ENCODE measurements around the gene EIF2AK3.
"Not testable (repeated sequence)": the region's sequence is repeated elsewhere in the genome, so short reads cannot be mapped to it uniquely, and the experiment has no call there.

The EIF2AK3 gene

GRCh38 chr2:88556026-88556425, 71.2 kb downstream of the EIF2AK3 start:
- Histone ChIP-seq H3K4me1 (ENCODE audit: control insufficient read depth in 2 of 2, insufficient read depth in 2 of 2, low read length in 2 of 2) (no peaks in the 10 kb centered on the region), H3K9ac (ENCODE audit: low read depth in 1 of 2, low read length in 2 of 2) (no peak overlapping the region), H3K27me3 (ENCODE audit: control insufficient read depth in 2 of 2, insufficient read depth in 2 of 2, low read length in 2 of 2) (no peaks in the 10 kb centered on the region), H3K4me3 (ENCODE audit: low read length in 2 of 2) (no peak overlapping the region), H3K9me3 (ENCODE audit: control insufficient read depth in 2 of 2, low read length in 2 of 2) (no peaks in the 10 kb centered on the region), H3K27ac (ENCODE audit: low read depth in 2 of 2, low read length in 2 of 2) (no peak overlapping the region), H3K36me3 (ENCODE audit: control insufficient read depth in 2 of 2, insufficient read depth in 2 of 2, low read length in 2 of 2) (peaks cover 12 to 30% of the 10 kb centered on the region in 2 donors)

- H3K9me3 ChIP-seq (ENCODE audit: control insufficient read depth in 2 of 2, low read length in 2 of 2): no peaks in the 10 kb centered on the region
- H3K4me1 ChIP-seq (ENCODE audit: control insufficient read depth in 2 of 2, insufficient read depth in 2 of 2, low read length in 2 of 2): no peaks in the 10 kb centered on the region
- H3K27me3 ChIP-seq (ENCODE audit: control insufficient read depth in 2 of 2, insufficient read depth in 2 of 2, low read length in 2 of 2): peaks cover 2 to 4% of the 10 kb centered on the region in 2 donors
- no peak overlapping the region for H3K27ac ChIP-seq (ENCODE audit: low read depth in 2 of 2, low read length in 2 of 2)
- H3K4me3 ChIP-seq (ENCODE audit: low read length in 2 of 2): no peak overlapping the region
- H3K36me3 ChIP-seq (ENCODE audit: control insufficient read depth in 2 of 2, insufficient read depth in 2 of 2, low read length in 2 of 2): peaks cover 10 to 20% of the 10 kb centered on the region in 2 donors
- no peak overlapping the region for H3K9ac ChIP-seq (ENCODE audit: low read depth in 1 of 2, low read length in 2 of 2)
These were observed 73.1 kb downstream of the EIF2AK3 start for GRCh38 chr2:88554189-88554588.

GRCh38 chr2:88549616-88550292, 77.5 kb downstream of the EIF2AK3 start:
- Histone ChIP-seq H3K27me3 (ENCODE audit: control insufficient read depth in 2 of 2, insufficient read depth in 2 of 2, low read length in 2 of 2) (peaks cover 2 to 4% of the 10 kb centered on the region in 2 donors), H3K9me3 (ENCODE audit: control insufficient read depth in 2 of 2, low read length in 2 of 2) (no peaks in the 10 kb centered on the region), H3K4me3 (ENCODE audit: low read length in 2 of 2) (no peak overlapping the region), H3K27ac (ENCODE audit: low read depth in 2 of 2, low read length in 2 of 2) (no peak overlapping the region), H3K9ac (ENCODE audit: low read depth in 1 of 2, low read length in 2 of 2) (no peak overlapping the region), H3K36me3 (ENCODE audit: control insufficient read depth in 2 of 2, insufficient read depth in 2 of 2, low read length in 2 of 2) (no peaks in the 10 kb centered on the region), H3K4me1 (ENCODE audit: control insufficient read depth in 2 of 2, insufficient read depth in 2 of 2, low read length in 2 of 2) (no peaks in the 10 kb centered on the region)

GRCh38 chr2:88546291-88546690, 81.0 kb downstream of the EIF2AK3 start:
- H3K27me3 ChIP-seq (ENCODE audit: control insufficient read depth in 2 of 2, insufficient read depth in 2 of 2, low read length in 2 of 2); H3K36me3 ChIP-seq (ENCODE audit: control insufficient read depth in 2 of 2, insufficient read depth in 2 of 2, low read length in 2 of 2); H3K9me3 ChIP-seq (ENCODE audit: control insufficient read depth in 2 of 2, low read length in 2 of 2); H3K9ac ChIP-seq (ENCODE audit: low read depth in 1 of 2, low read length in 2 of 2); H3K27ac ChIP-seq (ENCODE audit: low read depth in 2 of 2, low read length in 2 of 2); H3K4me3 ChIP-seq (ENCODE audit: low read length in 2 of 2); H3K4me1 ChIP-seq (ENCODE audit: control insufficient read depth in 2 of 2, insufficient read depth in 2 of 2, low read length in 2 of 2): not testable (repeated sequence)

GRCh38 chr2:88545118-88545517, 82.1 kb downstream of the EIF2AK3 start:
- H3K9me3 ChIP-seq (ENCODE audit: control insufficient read depth in 2 of 2, low read length in 2 of 2): no peaks in the 10 kb centered on the region
- H3K9ac ChIP-seq (ENCODE audit: low read depth in 1 of 2, low read length in 2 of 2): no peak overlapping the region
- H3K4me1 ChIP-seq (ENCODE audit: control insufficient read depth in 2 of 2, insufficient read depth in 2 of 2, low read length in 2 of 2): no peaks in the 10 kb centered on the region
- no peaks in the 10 kb centered on the region for H3K36me3 ChIP-seq (ENCODE audit: control insufficient read depth in 2 of 2, insufficient read depth in 2 of 2, low read length in 2 of 2)
- no peak overlapping the region for H3K4me3 ChIP-seq (ENCODE audit: low read length in 2 of 2)
- H3K27ac ChIP-seq (ENCODE audit: low read depth in 2 of 2, low read length in 2 of 2): no peak overlapping the region
- H3K27me3 ChIP-seq (ENCODE audit: control insufficient read depth in 2 of 2, insufficient read depth in 2 of 2, low read length in 2 of 2): peaks cover 2 to 4% of the 10 kb centered on the region in 2 donors

GRCh38 chr2:88543541-88544057, 83.7 kb downstream of the EIF2AK3 start:
- Histone ChIP-seq H3K27ac (ENCODE audit: low read depth in 2 of 2, low read length in 2 of 2) (no peak overlapping the region), H3K27me3 (ENCODE audit: control insufficient read depth in 2 of 2, insufficient read depth in 2 of 2, low read length in 2 of 2) (no peaks in the 10 kb centered on the region), H3K4me1 (ENCODE audit: control insufficient read depth in 2 of 2, insufficient read depth in 2 of 2, low read length in 2 of 2) (no peaks in the 10 kb centered on the region), H3K9ac (ENCODE audit: low read depth in 1 of 2, low read length in 2 of 2) (no peak overlapping the region), H3K4me3 (ENCODE audit: low read length in 2 of 2) (no peak overlapping the region), H3K36me3 (ENCODE audit: control insufficient read depth in 2 of 2, insufficient read depth in 2 of 2, low read length in 2 of 2) (no peaks in the 10 kb centered on the region), H3K9me3 (ENCODE audit: control insufficient read depth in 2 of 2, low read length in 2 of 2) (no peaks in the 10 kb centered on the region)

GRCh38 chr2:88542668-88543067, 84.6 kb downstream of the EIF2AK3 start:
- Histone ChIP-seq H3K27ac (ENCODE audit: low read depth in 2 of 2, low read length in 2 of 2) (no peak overlapping the region), H3K9me3 (ENCODE audit: control insufficient read depth in 2 of 2, low read length in 2 of 2) (no peaks in the 10 kb centered on the region), H3K4me3 (ENCODE audit: low read length in 2 of 2) (no peak overlapping the region), H3K9ac (ENCODE audit: low read depth in 1 of 2, low read length in 2 of 2) (no peak overlapping the region), H3K36me3 (ENCODE audit: control insufficient read depth in 2 of 2, insufficient read depth in 2 of 2, low read length in 2 of 2) (no peaks in the 10 kb centered on the region), H3K27me3 (ENCODE audit: control insufficient read depth in 2 of 2, insufficient read depth in 2 of 2, low read length in 2 of 2) (no peaks in the 10 kb centered on the region), H3K4me1 (ENCODE audit: control insufficient read depth in 2 of 2, insufficient read depth in 2 of 2, low read length in 2 of 2) (no peaks in the 10 kb centered on the region)

GRCh38 chr2:88540346-88540745, 86.9 kb downstream of the EIF2AK3 start:
- Histone ChIP-seq H3K27ac (ENCODE audit: low read depth in 2 of 2, low read length in 2 of 2) (no peak overlapping the region), H3K9me3 (ENCODE audit: control insufficient read depth in 2 of 2, low read length in 2 of 2) (no peaks in the 10 kb centered on the region), H3K4me3 (ENCODE audit: low read length in 2 of 2) (no peak overlapping the region), H3K27me3 (ENCODE audit: control insufficient read depth in 2 of 2, insufficient read depth in 2 of 2, low read length in 2 of 2) (no peaks in the 10 kb centered on the region), H3K4me1 (ENCODE audit: control insufficient read depth in 2 of 2, insufficient read depth in 2 of 2, low read length in 2 of 2) (no peaks in the 10 kb centered on the region), H3K36me3 (ENCODE audit: control insufficient read depth in 2 of 2, insufficient read depth in 2 of 2, low read length in 2 of 2) (no peaks in the 10 kb centered on the region), H3K9ac (ENCODE audit: low read depth in 1 of 2, low read length in 2 of 2) (no peak overlapping the region)

- H3K27me3 ChIP-seq (ENCODE audit: control insufficient read depth in 2 of 2, insufficient read depth in 2 of 2, low read length in 2 of 2): no peaks in the 10 kb centered on the region
- no peak overlapping the region for H3K9ac ChIP-seq (ENCODE audit: low read depth in 1 of 2, low read length in 2 of 2)
- no peaks in the 10 kb centered on the region for H3K4me1 ChIP-seq (ENCODE audit: control insufficient read depth in 2 of 2, insufficient read depth in 2 of 2, low read length in 2 of 2)
- no peaks in the 10 kb centered on the region for H3K9me3 ChIP-seq (ENCODE audit: control insufficient read depth in 2 of 2, low read length in 2 of 2)
- no peaks in the 10 kb centered on the region for H3K36me3 ChIP-seq (ENCODE audit: control insufficient read depth in 2 of 2, insufficient read depth in 2 of 2, low read length in 2 of 2)
- H3K27ac ChIP-seq (ENCODE audit: low read depth in 2 of 2, low read length in 2 of 2): no peak overlapping the region
- no peak overlapping the region for H3K4me3 ChIP-seq (ENCODE audit: low read length in 2 of 2)
These were observed 88.8 kb downstream of the EIF2AK3 start for GRCh38 chr2:88538362-88538917.

GRCh38 chr2:88537640-88538039, 89.6 kb downstream of the EIF2AK3 start:
- H3K27me3 ChIP-seq (ENCODE audit: control insufficient read depth in 2 of 2, insufficient read depth in 2 of 2, low read length in 2 of 2): peaks cover 0 to 2% of the 10 kb centered on the region in 2 donors
- no peaks in the 10 kb centered on the region for H3K4me1 ChIP-seq (ENCODE audit: control insufficient read depth in 2 of 2, insufficient read depth in 2 of 2, low read length in 2 of 2)
- no peak overlapping the region for H3K4me3 ChIP-seq (ENCODE audit: low read length in 2 of 2)
- no peak overlapping the region for H3K9ac ChIP-seq (ENCODE audit: low read depth in 1 of 2, low read length in 2 of 2)
- H3K27ac ChIP-seq (ENCODE audit: low read depth in 2 of 2, low read length in 2 of 2): no peak overlapping the region
- H3K9me3 ChIP-seq (ENCODE audit: control insufficient read depth in 2 of 2, low read length in 2 of 2): no peaks in the 10 kb centered on the region
- H3K36me3 ChIP-seq (ENCODE audit: control insufficient read depth in 2 of 2, insufficient read depth in 2 of 2, low read length in 2 of 2): no peaks in the 10 kb centered on the region
